Panc1 (cell line): ENCODE results near the gene GRIN3B.

Experiments
- POLR2AphosphoS5 ChIP-seq: IDR thresholded peaks from 2 replicates; pipeline ENCODE4 v1.6.1; 2012; ENCODE audit warnings: mild to moderate bottlenecking, low read depth, low read length, moderate library complexity
- SIN3A ChIP-seq: IDR thresholded peaks from 2 replicates; pipeline ENCODE4 v1.6.1; 2012; ENCODE audit warnings: low read depth, mild to moderate bottlenecking, low read length, moderate library complexity, borderline replicate concordance; ENCODE audit not compliant: insufficient read depth
- TF ChIP-seq, protein P1 (sequence below), 2 experiments: IDR thresholded peaks; 2 replicates each; pipeline ENCODE4 v1.6.1; 2011 to 2012; ENCODE audit warnings: low read depth in 2 of 2, control low read depth in 1 of 2, low read length in 1 of 2, mild to moderate bottlenecking in 1 of 2, moderate library complexity in 1 of 2; ENCODE audit not compliant: insufficient read depth in 1 of 2
- TF ChIP-seq, protein P2 (sequence below): fragments of 450-650 bp; IDR thresholded peaks from 2 replicates; pipeline ENCODE4 v1.5.1; 2017; ENCODE audit warnings: mild to moderate bottlenecking

GRCh38 chr19:1028062-1028926 lies 28.1 kb downstream of the GRIN3B start:
- TF ChIP-seq, protein P1, sequence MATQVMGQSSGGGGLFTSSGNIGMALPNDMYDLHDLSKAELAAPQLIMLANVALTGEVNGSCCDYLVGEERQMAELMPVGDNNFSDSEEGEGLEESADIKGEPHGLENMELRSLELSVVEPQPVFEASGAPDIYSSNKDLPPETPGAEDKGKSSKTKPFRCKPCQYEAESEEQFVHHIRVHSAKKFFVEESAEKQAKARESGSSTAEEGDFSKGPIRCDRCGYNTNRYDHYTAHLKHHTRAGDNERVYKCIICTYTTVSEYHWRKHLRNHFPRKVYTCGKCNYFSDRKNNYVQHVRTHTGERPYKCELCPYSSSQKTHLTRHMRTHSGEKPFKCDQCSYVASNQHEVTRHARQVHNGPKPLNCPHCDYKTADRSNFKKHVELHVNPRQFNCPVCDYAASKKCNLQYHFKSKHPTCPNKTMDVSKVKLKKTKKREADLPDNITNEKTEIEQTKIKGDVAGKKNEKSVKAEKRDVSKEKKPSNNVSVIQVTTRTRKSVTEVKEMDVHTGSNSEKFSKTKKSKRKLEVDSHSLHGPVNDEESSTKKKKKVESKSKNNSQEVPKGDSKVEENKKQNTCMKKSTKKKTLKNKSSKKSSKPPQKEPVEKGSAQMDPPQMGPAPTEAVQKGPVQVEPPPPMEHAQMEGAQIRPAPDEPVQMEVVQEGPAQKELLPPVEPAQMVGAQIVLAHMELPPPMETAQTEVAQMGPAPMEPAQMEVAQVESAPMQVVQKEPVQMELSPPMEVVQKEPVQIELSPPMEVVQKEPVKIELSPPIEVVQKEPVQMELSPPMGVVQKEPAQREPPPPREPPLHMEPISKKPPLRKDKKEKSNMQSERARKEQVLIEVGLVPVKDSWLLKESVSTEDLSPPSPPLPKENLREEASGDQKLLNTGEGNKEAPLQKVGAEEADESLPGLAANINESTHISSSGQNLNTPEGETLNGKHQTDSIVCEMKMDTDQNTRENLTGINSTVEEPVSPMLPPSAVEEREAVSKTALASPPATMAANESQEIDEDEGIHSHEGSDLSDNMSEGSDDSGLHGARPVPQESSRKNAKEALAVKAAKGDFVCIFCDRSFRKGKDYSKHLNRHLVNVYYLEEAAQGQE (IDR thresholded peaks at IDR 0.05; ENCODE audit: insufficient read depth in 1 of 2, low read depth in 2 of 2, low read length in 1 of 2) = no peak
- TF ChIP-seq POLR2AphosphoS5 (no peak), SIN3A (peak; percentile 14; the same call in 1 of the 2 replicates)
- TF ChIP-seq, protein P2, sequence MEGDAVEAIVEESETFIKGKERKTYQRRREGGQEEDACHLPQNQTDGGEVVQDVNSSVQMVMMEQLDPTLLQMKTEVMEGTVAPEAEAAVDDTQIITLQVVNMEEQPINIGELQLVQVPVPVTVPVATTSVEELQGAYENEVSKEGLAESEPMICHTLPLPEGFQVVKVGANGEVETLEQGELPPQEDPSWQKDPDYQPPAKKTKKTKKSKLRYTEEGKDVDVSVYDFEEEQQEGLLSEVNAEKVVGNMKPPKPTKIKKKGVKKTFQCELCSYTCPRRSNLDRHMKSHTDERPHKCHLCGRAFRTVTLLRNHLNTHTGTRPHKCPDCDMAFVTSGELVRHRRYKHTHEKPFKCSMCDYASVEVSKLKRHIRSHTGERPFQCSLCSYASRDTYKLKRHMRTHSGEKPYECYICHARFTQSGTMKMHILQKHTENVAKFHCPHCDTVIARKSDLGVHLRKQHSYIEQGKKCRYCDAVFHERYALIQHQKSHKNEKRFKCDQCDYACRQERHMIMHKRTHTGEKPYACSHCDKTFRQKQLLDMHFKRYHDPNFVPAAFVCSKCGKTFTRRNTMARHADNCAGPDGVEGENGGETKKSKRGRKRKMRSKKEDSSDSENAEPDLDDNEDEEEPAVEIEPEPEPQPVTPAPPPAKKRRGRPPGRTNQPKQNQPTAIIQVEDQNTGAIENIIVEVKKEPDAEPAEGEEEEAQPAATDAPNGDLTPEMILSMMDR = no peak
